H1 (cell line): ENCODE measurements around the gene SAMD4A. TPM values are rescaled to one million over a fixed set of nuclear protein-coding genes. Genes with fewer than 3 reads are reported as not detected.

Experiments used
- polyA plus RNA-seq, 7 experiments: library from polyadenylated mRNA; depleted of rRNA in 3 of 7; stranded (reverse) in 5 of 7; unstranded in 2 of 7; fragments of >200 nt in 5 of 7; fragments of 200-250 nt in 2 of 7; gene quantifications; 1 replicate in 5 of 7; 2 replicates in 1 of 7; 4 replicates in 1 of 7; pipeline versions ENCODE4 v1.2.1 to v1.2.3, GENCODE V29; 2011 to 2013; ENCODE audit warnings: missing spikeins in 2 of 7, mixed read lengths in 2 of 7
- total RNA-seq: library from RNA; stranded (reverse); fragmentation: NEBNext Ultra II Directional; extraction: Animal tissue kit (Norgen Biotek cat#: 25700); gene quantifications from 2 replicates; pipeline ENCODE4 v1.2.1, GENCODE V29; 2021
- TF ChIP-seq, protein P1 (sequence below): fragments of 300-600 bp; sonication (generic); IDR thresholded peaks from 2 replicates; pipeline ENCODE4 v1.7.1; 2012; ENCODE audit warnings: low read length, moderate library complexity, mild to moderate bottlenecking, inconsistent platforms; ENCODE audit not compliant: insufficient replicate concordance

SAMD4A gene
- total and polyA plus RNA-seq, 2 of the 8 experiments (the other 6 are each of a cell fraction or from before 2014, with no cell fraction given), result 2.4 to 12.3 TPM

DNA sequence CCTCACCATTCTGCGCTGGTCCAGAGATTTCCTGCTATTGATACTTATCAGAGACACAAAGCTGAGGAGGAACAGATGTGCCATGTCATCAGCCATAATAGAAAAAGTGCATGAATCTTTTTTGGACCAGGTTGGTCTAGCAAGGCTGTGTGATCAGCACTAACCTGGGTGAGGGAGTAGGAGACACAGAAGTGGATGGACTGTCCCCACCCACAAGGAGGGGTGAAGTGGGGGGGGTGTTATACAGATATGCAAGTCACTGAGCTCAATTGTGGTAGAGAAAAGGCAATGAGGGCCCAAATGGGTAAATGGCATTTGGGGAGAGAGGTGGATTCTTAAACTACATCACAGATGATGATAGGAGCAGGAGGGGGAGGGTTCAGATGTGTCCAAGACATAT lies 123.0 kb downstream of the SAMD4A start (continued):
- TF ChIP-seq, protein P1, sequence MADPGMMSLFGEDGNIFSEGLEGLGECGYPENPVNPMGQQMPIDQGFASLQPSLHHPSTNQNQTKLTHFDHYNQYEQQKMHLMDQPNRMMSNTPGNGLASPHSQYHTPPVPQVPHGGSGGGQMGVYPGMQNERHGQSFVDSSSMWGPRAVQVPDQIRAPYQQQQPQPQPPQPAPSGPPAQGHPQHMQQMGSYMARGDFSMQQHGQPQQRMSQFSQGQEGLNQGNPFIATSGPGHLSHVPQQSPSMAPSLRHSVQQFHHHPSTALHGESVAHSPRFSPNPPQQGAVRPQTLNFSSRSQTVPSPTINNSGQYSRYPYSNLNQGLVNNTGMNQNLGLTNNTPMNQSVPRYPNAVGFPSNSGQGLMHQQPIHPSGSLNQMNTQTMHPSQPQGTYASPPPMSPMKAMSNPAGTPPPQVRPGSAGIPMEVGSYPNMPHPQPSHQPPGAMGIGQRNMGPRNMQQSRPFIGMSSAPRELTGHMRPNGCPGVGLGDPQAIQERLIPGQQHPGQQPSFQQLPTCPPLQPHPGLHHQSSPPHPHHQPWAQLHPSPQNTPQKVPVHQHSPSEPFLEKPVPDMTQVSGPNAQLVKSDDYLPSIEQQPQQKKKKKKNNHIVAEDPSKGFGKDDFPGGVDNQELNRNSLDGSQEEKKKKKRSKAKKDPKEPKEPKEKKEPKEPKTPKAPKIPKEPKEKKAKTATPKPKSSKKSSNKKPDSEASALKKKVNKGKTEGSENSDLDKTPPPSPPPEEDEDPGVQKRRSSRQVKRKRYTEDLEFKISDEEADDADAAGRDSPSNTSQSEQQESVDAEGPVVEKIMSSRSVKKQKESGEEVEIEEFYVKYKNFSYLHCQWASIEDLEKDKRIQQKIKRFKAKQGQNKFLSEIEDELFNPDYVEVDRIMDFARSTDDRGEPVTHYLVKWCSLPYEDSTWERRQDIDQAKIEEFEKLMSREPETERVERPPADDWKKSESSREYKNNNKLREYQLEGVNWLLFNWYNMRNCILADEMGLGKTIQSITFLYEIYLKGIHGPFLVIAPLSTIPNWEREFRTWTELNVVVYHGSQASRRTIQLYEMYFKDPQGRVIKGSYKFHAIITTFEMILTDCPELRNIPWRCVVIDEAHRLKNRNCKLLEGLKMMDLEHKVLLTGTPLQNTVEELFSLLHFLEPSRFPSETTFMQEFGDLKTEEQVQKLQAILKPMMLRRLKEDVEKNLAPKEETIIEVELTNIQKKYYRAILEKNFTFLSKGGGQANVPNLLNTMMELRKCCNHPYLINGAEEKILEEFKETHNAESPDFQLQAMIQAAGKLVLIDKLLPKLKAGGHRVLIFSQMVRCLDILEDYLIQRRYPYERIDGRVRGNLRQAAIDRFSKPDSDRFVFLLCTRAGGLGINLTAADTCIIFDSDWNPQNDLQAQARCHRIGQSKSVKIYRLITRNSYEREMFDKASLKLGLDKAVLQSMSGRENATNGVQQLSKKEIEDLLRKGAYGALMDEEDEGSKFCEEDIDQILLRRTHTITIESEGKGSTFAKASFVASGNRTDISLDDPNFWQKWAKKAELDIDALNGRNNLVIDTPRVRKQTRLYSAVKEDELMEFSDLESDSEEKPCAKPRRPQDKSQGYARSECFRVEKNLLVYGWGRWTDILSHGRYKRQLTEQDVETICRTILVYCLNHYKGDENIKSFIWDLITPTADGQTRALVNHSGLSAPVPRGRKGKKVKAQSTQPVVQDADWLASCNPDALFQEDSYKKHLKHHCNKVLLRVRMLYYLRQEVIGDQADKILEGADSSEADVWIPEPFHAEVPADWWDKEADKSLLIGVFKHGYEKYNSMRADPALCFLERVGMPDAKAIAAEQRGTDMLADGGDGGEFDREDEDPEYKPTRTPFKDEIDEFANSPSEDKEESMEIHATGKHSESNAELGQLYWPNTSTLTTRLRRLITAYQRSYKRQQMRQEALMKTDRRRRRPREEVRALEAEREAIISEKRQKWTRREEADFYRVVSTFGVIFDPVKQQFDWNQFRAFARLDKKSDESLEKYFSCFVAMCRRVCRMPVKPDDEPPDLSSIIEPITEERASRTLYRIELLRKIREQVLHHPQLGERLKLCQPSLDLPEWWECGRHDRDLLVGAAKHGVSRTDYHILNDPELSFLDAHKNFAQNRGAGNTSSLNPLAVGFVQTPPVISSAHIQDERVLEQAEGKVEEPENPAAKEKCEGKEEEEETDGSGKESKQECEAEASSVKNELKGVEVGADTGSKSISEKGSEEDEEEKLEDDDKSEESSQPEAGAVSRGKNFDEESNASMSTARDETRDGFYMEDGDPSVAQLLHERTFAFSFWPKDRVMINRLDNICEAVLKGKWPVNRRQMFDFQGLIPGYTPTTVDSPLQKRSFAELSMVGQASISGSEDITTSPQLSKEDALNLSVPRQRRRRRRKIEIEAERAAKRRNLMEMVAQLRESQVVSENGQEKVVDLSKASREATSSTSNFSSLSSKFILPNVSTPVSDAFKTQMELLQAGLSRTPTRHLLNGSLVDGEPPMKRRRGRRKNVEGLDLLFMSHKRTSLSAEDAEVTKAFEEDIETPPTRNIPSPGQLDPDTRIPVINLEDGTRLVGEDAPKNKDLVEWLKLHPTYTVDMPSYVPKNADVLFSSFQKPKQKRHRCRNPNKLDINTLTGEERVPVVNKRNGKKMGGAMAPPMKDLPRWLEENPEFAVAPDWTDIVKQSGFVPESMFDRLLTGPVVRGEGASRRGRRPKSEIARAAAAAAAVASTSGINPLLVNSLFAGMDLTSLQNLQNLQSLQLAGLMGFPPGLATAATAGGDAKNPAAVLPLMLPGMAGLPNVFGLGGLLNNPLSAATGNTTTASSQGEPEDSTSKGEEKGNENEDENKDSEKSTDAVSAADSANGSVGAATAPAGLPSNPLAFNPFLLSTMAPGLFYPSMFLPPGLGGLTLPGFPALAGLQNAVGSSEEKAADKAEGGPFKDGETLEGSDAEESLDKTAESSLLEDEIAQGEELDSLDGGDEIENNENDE, result no peak
